Breast epithelium (tissue), 4 donors: ENCODE data around the gene SFXN2. TPM values are rescaled to one million over a fixed set of nuclear protein-coding genes. Genes with fewer than 3 reads are reported as not detected.
"Not testable (repeated sequence)": the region's sequence is repeated elsewhere in the genome, so short reads cannot be mapped to it uniquely, and the experiment has no call there.

Source experiments
- DNase-seq, 2 donors: peaks; one replicate each; pipeline ENCODE4 v3.0.0-alpha.2; 2019; ENCODE audit warnings: low spot score in 2 of 2
- H3K27ac ChIP-seq, 2 donors: fragments of 200-600 bp; sonication (generic) in 1 of 2; one replicate each; pipeline ENCODE4 v1.5.1; 2016 to 2019; ENCODE audit warnings: mild to moderate bottlenecking in 1 of 2
- H3K27me3 ChIP-seq, 2 donors: fragments of 200-600 bp; sonication (generic) in 1 of 2; one replicate each; pipeline versions ENCODE4 v1.5.1 to v1.6.0; 2017 to 2019; ENCODE audit warnings: control low read depth in 1 of 2, mild to moderate bottlenecking in 1 of 2
- H3K36me3 ChIP-seq: fragments of 200-600 bp; one replicate; pipeline ENCODE4 v1.5.1; 2019
- H3K4me1 ChIP-seq, 2 donors: fragments of 200-600 bp; sonication (generic); one replicate each; pipeline ENCODE4 v1.5.1; 2016 to 2019; ENCODE audit warnings: control low read depth in 1 of 2
- H3K4me3 ChIP-seq, 3 donors: fragments of 200-600 bp; sonication (generic); 1 replicate in 2 of 3; 2 replicates in 1 of 3; pipeline ENCODE4 v1.5.1; 2016 to 2019; ENCODE audit warnings: mild to moderate bottlenecking in 3 of 3, moderate library complexity in 2 of 3
- H3K9me3 ChIP-seq, 2 donors: fragments of 200-600 bp; sonication (generic) in 1 of 2; one replicate each; pipeline ENCODE4 v1.5.1; 2016 to 2019; ENCODE audit warnings: control low read depth in 1 of 2
- CTCF ChIP-seq, 3 donors: fragments of 450-650 bp; IDR thresholded peaks; one replicate each; pipeline ENCODE4 v1.5.1; 2016 to 2017; ENCODE audit warnings: antibody characterized with exemption in 3 of 3, mild to moderate bottlenecking in 3 of 3, moderate library complexity in 3 of 3
- POLR2A ChIP-seq: fragments of 450-650 bp; IDR thresholded peaks from one replicate; pipeline ENCODE4 v1.6.1; 2016; ENCODE audit warnings: antibody characterized with exemption, mild to moderate bottlenecking, moderate library complexity
- POLR2AphosphoS5 ChIP-seq, 3 donors: sonication (generic); formaldehyde crosslinking; IDR thresholded peaks; one replicate each; pipeline ENCODE4 v1.6.1; 2017; ENCODE audit warnings: antibody characterized with exemption in 3 of 3
- intact Hi-C: fragments of 100-400 bp; cut with DNase I; formaldehyde crosslinking; loops from one replicate; pipeline ENCODE4 v1.15.1; 2023; ENCODE audit warnings: low total_unique reads
- total RNA-seq, 3 donors: library from RNA; depleted of rRNA; stranded (reverse); fragments of >200 nt; gene quantifications; one replicate each; pipeline ENCODE4 v1.1.0, GENCODE V29; 2016

The SFXN2 gene
- total RNA-seq, 3 donors from 2014 or later = 3.8 to 10.4 (median 4.9) TPM

GRCh38 chr10:102732661-102733060 lies 18.2 kb downstream of the SFXN2 start:
- Histone ChIP-seq H3K9me3 (no peaks in the 10 kb centered on the region), H3K27me3 (no peaks in the 10 kb centered on the region), H3K36me3 (no peaks in the 10 kb centered on the region), H3K4me1 (no peaks in the 10 kb centered on the region), H3K27ac (no peak overlapping the region), H3K4me3 (no peak overlapping the region)
- no peak for DNase-seq
- TF ChIP-seq POLR2AphosphoS5 (IDR thresholded peaks at IDR 0.05) (no peak), POLR2A (no peak), CTCF (IDR thresholded peaks at IDR 0.05) (no peak)
- intact Hi-C loops = no loop called here

- peak overlapping the region in 1 of 3 donors; percentile 4 for H3K4me3 ChIP-seq
- H3K4me1 ChIP-seq = no peaks in the 10 kb centered on the region
- DNase-seq = no peak
- H3K27me3 ChIP-seq = no peaks in the 10 kb centered on the region
- no peak overlapping the region for H3K27ac ChIP-seq
- intact Hi-C loops = no loop called here
- no peaks in the 10 kb centered on the region for H3K9me3 ChIP-seq
- no peak for TF ChIP-seq POLR2A
- no peak for TF ChIP-seq POLR2AphosphoS5 (IDR thresholded peaks at IDR 0.05)
- no peak for TF ChIP-seq CTCF (IDR thresholded peaks at IDR 0.05)
- no peaks in the 10 kb centered on the region for H3K36me3 ChIP-seq
Measured at GRCh38 chr10:102735065-102735562, 20.7 kb downstream of the SFXN2 start.

- Histone ChIP-seq H3K9me3 (no peaks in the 10 kb centered on the region), H3K4me3 (no peak overlapping the region), H3K27me3 (no peaks in the 10 kb centered on the region), H3K36me3 (no peaks in the 10 kb centered on the region), H3K4me1 (no peaks in the 10 kb centered on the region), H3K27ac (peak overlapping the region in 1 of 2 donors; percentile 30)
- intact Hi-C loops = no loop called here
- DNase-seq = no peak
- TF ChIP-seq POLR2AphosphoS5 (IDR thresholded peaks at IDR 0.05) (no peak), POLR2A (no peak), CTCF (IDR thresholded peaks at IDR 0.05) (no peak)
Measured at GRCh38 chr10:102738692-102739121, 24.3 kb downstream of the SFXN2 start.

- Histone ChIP-seq H3K4me1 (no peaks in the 10 kb centered on the region), H3K36me3 (no peaks in the 10 kb centered on the region), H3K27me3 (no peaks in the 10 kb centered on the region), H3K27ac (no peak overlapping the region), H3K9me3 (no peaks in the 10 kb centered on the region), H3K4me3 (no peak overlapping the region)
- TF ChIP-seq POLR2A (no peak), CTCF (IDR thresholded peaks at IDR 0.05) (no peak), POLR2AphosphoS5 (IDR thresholded peaks at IDR 0.05) (no peak)
- DNase-seq = no peak
- intact Hi-C loops = no loop called here
Measured at GRCh38 chr10:102740229-102740628, 25.8 kb downstream of the SFXN2 start.

GRCh38 chr10:102741726-102742237 lies 27.3 kb downstream of the SFXN2 start:
- no peak overlapping the region for H3K27ac ChIP-seq
- TF ChIP-seq POLR2A (no peak), POLR2AphosphoS5 (IDR thresholded peaks at IDR 0.05) (no peak), CTCF (IDR thresholded peaks at IDR 0.05) (no peak)
- H3K9me3 ChIP-seq = no peaks in the 10 kb centered on the region
- intact Hi-C loops = loop anchor here (1.0 kb wide), 1 partner anchor 29 kb away; no protein-coding TSS in a partner anchor
- no peak overlapping the region for H3K4me3 ChIP-seq
- H3K4me1 ChIP-seq = no peaks in the 10 kb centered on the region
- DNase-seq = no peak
- H3K36me3 ChIP-seq = no peaks in the 10 kb centered on the region
- H3K27me3 ChIP-seq = no peaks in the 10 kb centered on the region

- intact Hi-C loops, H3K27ac ChIP-seq, H3K36me3 ChIP-seq, H3K9me3 ChIP-seq, H3K27me3 ChIP-seq, H3K4me3 ChIP-seq, H3K4me1 ChIP-seq, DNase-seq: not testable (repeated sequence)
Measured at GRCh38 chr10:102742313-102742712, 27.9 kb downstream of the SFXN2 start.
